Lung (tissue), 12 donors: ENCODE measurements around the gene RNF112. TPM values are rescaled to one million over a fixed set of nuclear protein-coding genes. Genes with fewer than 3 reads are reported as not detected.
A peak's percentile ranks its signal among the peaks of the same experiment; 100 is the strongest.

Source experiments
- ATAC-seq: fragments of 200-7000 bp; cut with Tn5 transposase; one replicate; pipeline ENCODE4 v1.9.1; 2020; ENCODE audit warnings: moderate number of reproducible peaks; ENCODE audit not compliant: insufficient read depth, low FRiP score
- DNase-seq, 3 donors: peaks; one replicate each; pipeline ENCODE4 v3.0.0-alpha.2; 2013 to 2017
- H3K27ac ChIP-seq, 2 donors: one replicate each; pipeline ENCODE4 v1.5.1; 2013; ENCODE audit warnings: mild to moderate bottlenecking in 2 of 2, moderate library complexity in 2 of 2, control low read depth in 1 of 2, inconsistent platforms in 1 of 2, low read depth in 1 of 2, low read length in 1 of 2
- H3K27me3 ChIP-seq, 3 donors: one replicate each; pipeline ENCODE4 v1.5.1; 2013; ENCODE audit warnings: low read length in 2 of 3; ENCODE audit not compliant: control insufficient read depth in 3 of 3, insufficient read depth in 3 of 3
- H3K36me3 ChIP-seq, 4 donors: one replicate each; pipeline ENCODE4 v1.5.1; 2013; ENCODE audit warnings: low read length in 4 of 4, mild to moderate bottlenecking in 1 of 4, moderate library complexity in 1 of 4; ENCODE audit not compliant: control insufficient read depth in 4 of 4, insufficient read depth in 4 of 4
- H3K4me1 ChIP-seq, 5 donors: one replicate each; pipeline ENCODE4 v1.5.1; 2013; ENCODE audit warnings: low read length in 5 of 5, mild to moderate bottlenecking in 2 of 5, moderate library complexity in 1 of 5; ENCODE audit not compliant: control insufficient read depth in 5 of 5, insufficient read depth in 5 of 5
- H3K4me3 ChIP-seq: one replicate; pipeline ENCODE4 v1.5.1; 2013; ENCODE audit warnings: mild to moderate bottlenecking, control low read depth, moderate library complexity
- H3K9ac ChIP-seq, 2 donors: one replicate each; pipeline ENCODE4 v1.5.1; 2013; ENCODE audit warnings: low read length in 2 of 2, control low read depth in 1 of 2; ENCODE audit not compliant: insufficient read depth in 1 of 2
- H3K9me3 ChIP-seq, 4 donors: one replicate each; pipeline ENCODE4 v1.5.1; 2013; ENCODE audit warnings: low read length in 3 of 4, mild to moderate bottlenecking in 1 of 4, moderate library complexity in 1 of 4; ENCODE audit not compliant: control insufficient read depth in 4 of 4, insufficient read depth in 3 of 4
- WGBS, 2 donors: extraction: QIAGEN DNeasy Blood & Tissue Kit; methylation state at CpG; one replicate each; pipeline ENCODE4 v1.1.7; 2013; 5-methylcytosine and 5-hydroxymethylcytosine counted together
- polyA plus RNA-seq, 2 donors: library from polyadenylated mRNA; stranded (reverse); fragments of 200-250 nt; gene quantifications; one replicate each; pipeline ENCODE4 v1.2.1, GENCODE V29; 2013
- total RNA-seq, 2 donors: library from RNA; depleted of rRNA in 1 of 2; stranded (reverse); fragments of >200 nt in 1 of 2; gene quantifications; one replicate each; pipeline ENCODE4 v1.2.1, GENCODE V29; 2014 to 2021
- TF ChIP-seq, protein P1 (sequence below): IDR thresholded peaks from 2 replicates; pipeline ENCODE4 v1.5.1; 2012; ENCODE audit warnings: mild to moderate bottlenecking; ENCODE audit errors: control extremely low read depth, extremely low read depth
- donor health status: control.
- donor health status: control.
- donor health status: Bipolar disorder and iron deficiency.
- donor health status: healthy.
- donor health status: DM: yes; HTN: yes; CAD: no.

RNF112 gene
- total and polyA plus RNA-seq, 4 donors: 2.4 to 6.9 (median 3.3) TPM

- Histone ChIP-seq H3K4me1 (peaks cover 0 to 30% (median 10%) of the 10 kb centered on the region in 5 donors), H3K9me3 (no peaks in the 10 kb centered on the region), H3K4me3 (peak within 1 kb of the TSS; percentile 48), H3K36me3 (peaks cover 0 to 3% (median 0%) of the 10 kb centered on the region in 4 donors), H3K9ac (peak within 1 kb of the TSS; percentile 59 to 71), H3K27me3 (no peaks in the 10 kb centered on the region), H3K27ac (peak within 1 kb of the TSS; percentile 70 to 74)
- peak; percentile 93 for ATAC-seq
- TF ChIP-seq, protein P1, sequence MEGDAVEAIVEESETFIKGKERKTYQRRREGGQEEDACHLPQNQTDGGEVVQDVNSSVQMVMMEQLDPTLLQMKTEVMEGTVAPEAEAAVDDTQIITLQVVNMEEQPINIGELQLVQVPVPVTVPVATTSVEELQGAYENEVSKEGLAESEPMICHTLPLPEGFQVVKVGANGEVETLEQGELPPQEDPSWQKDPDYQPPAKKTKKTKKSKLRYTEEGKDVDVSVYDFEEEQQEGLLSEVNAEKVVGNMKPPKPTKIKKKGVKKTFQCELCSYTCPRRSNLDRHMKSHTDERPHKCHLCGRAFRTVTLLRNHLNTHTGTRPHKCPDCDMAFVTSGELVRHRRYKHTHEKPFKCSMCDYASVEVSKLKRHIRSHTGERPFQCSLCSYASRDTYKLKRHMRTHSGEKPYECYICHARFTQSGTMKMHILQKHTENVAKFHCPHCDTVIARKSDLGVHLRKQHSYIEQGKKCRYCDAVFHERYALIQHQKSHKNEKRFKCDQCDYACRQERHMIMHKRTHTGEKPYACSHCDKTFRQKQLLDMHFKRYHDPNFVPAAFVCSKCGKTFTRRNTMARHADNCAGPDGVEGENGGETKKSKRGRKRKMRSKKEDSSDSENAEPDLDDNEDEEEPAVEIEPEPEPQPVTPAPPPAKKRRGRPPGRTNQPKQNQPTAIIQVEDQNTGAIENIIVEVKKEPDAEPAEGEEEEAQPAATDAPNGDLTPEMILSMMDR: peak; percentile 99
- DNase-seq: peak; percentile 96 to 97 (median 96)
- WGBS, 2 donors: 0 to 1% methylated on average over 70 to 83 of the region's 83 CpGs
Observed at GRCh38 chr17:19362277-19363113, 48.5 kb upstream of the RNF112 start, which contains the start of gene B9D1. Gene B9D1, minus strand, starts transcription at chr17:19362723. Its CDS starts 154 bp downstream, at chr17:19362569.

DNA sequence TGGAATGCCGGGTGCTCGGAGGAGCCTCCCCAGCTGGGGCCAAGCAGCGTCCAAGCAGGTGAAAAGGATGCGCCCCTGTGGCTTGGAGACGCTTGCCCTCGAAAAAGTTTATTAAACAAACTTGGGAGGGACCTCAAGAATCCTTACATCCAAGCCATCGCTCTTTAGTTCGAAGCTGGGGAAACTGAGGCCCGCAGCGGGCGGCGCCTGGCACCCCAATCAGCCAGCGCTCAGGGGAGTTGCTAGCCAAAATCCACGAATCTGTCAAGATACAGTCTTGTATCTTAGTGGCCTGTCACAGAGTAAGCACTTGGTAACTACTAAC lies 48.0 kb upstream of the RNF112 start:
- DNase-seq: no peak
- H3K27ac ChIP-seq: no peak overlapping the region
- H3K27me3 ChIP-seq: no peaks in the 10 kb centered on the region
- WGBS, 2 donors: 30 to 34% methylated on average over 14 of the region's 14 CpGs
- ATAC-seq: no peak
- H3K4me3 ChIP-seq: no peak overlapping the region
- no peaks in the 10 kb centered on the region for H3K9me3 ChIP-seq
- H3K4me1 ChIP-seq: peaks cover 0 to 30% (median 10%) of the 10 kb centered on the region in 5 donors
- H3K9ac ChIP-seq: no peak overlapping the region
- no peaks in the 10 kb centered on the region for H3K36me3 ChIP-seq
- TF ChIP-seq, protein P1: no peak

DNA sequence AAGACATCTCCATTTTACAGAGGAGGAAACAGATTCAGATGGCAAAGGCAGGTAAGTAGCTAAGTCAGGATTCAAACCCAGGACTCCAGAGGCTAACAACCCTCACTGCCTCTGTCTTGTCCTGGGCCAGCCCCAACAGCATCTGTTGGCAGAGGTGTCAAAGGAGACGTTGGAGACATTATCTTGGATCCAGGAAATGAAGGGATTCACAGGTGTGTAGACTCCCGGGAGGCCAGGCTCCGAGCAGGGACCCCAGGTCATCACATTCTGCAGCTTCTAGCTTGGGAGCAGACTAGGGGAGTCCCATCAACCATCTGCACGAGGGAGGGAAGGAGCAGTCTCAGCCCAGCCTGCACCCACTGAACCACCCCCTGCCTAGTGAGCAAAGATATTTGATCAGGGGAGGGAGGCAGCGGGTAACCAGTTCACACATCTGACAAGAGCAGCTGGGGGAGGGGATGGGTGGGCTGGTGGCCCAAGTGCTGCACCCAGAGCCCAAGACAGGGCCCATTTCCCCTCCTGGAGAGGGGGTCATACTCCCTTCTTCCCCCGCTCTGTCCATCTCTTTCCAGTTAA lies 47.5 kb upstream of the RNF112 start:
- Histone ChIP-seq H3K4me1 (peaks cover 0 to 30% (median 10%) of the 10 kb centered on the region in 5 donors), H3K27ac (no peak overlapping the region), H3K9ac (no peak overlapping the region), H3K27me3 (no peaks in the 10 kb centered on the region), H3K4me3 (no peak overlapping the region), H3K36me3 (no peaks in the 10 kb centered on the region), H3K9me3 (no peaks in the 10 kb centered on the region)
- no peak for ATAC-seq
- TF ChIP-seq, protein P1: no peak
- 56 to 59% methylated on average over 6 of the region's 6 CpGs for WGBS, 2 donors
- peak in 1 of 3 donors; percentile 36 for DNase-seq
